Measurements from ENCODE around the gene NME7. TPM values are rescaled to one million over a fixed set of nuclear protein-coding genes. Genes with fewer than 3 reads are reported as not detected.
"Not testable (repeated sequence)": the region's sequence is repeated elsewhere in the genome, so short reads cannot be mapped to it uniquely, and the experiment has no call there.

The NME7 gene, protein sequence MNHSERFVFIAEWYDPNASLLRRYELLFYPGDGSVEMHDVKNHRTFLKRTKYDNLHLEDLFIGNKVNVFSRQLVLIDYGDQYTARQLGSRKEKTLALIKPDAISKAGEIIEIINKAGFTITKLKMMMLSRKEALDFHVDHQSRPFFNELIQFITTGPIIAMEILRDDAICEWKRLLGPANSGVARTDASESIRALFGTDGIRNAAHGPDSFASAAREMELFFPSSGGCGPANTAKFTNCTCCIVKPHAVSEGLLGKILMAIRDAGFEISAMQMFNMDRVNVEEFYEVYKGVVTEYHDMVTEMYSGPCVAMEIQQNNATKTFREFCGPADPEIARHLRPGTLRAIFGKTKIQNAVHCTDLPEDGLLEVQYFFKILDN
- 31.2 TPM for polyA plus RNA-seq (2013, experiment 1 of 2; ENCODE audit: insufficient read length)
- polyA plus RNA-seq (2013, experiment 2 of 2; ENCODE audit: insufficient read length): 32.9 TPM

DNA sequence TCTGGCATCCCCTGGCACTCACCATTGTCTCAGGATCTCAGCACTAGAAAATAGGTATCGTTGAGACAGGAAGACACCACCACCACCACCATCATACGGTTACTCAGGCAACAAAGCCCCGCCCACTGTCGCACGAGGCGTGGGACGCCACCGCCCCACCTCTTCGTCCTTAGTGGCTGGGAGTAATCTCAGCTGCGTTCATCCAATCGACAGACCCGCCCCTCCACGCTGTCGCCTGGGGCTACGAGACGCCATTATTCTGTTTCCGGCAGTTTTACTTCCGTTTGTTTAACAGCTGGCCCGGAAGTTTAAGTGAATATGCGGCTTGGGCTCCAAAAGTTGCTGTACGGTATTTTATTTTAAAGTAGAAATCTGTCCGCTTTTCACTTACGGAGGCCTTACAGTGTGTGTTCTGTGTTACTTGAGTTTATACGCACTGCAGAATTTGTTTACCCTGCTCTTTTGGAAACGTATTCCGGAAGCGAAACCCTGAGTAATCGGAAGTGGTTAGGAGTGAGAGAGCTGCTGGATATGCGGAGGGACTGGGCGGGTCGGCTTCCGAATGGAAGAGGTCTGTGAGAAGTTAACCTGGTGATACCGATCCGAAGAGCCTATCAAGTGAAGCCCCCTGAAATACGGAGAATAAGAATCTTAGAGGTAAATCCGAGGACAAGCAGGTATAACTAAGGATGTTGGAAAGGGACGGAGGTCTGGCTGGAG is at the start of gene NME7, which contains the start of gene BLZF1:
Gene NME7 (minus strand): TSS at position 112 of the 720 bp plus-strand sequence. CDS start 87 bp downstream, at position 25.
Gene BLZF1 (plus strand): TSS at position 510 of the 720 bp plus-strand sequence. CDS start 1,328 bp downstream, outside the sequence.
- peak; percentile 97 for DNase-seq

DNA sequence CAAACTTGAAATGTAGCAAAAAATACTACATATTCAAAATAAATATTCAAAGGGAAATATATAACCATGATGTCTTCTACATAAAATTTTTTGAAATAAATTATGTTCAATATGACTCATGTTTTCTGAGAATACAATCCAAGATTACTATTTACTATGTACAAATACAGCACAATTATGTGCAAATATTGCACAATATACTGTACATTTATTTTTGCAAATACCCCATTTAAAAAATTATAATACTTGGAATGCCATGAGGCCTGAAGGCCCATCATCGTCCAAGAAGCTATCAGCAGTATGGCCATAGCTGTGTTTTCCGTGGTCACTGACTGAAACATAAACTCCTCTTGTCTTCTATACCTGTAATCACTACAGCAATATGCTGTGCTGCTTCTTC is 47.4 kb upstream of the NME7 start:
- no peak for DNase-seq

DNA sequence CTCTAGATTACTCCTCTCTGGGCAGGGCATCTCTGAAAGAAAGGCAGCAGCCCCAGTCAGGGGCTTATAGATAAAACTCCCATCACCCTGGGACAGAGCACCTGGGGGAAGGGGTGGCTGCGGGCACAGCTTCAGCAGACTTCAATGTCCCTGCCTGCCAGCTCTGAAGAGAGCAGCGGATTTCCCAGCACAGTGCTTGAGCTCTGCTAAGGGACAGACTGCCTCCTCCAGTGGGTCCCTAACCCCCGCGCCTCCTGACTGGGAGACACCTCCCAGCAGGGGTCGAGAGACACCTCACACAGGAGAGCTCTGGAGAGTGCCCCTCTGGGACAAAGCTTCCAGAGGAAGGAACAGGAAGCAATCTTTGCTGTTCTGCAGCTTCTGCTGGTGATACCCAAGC is 40.7 kb upstream of the NME7 start:
- not testable (repeated sequence) for DNase-seq

DNA sequence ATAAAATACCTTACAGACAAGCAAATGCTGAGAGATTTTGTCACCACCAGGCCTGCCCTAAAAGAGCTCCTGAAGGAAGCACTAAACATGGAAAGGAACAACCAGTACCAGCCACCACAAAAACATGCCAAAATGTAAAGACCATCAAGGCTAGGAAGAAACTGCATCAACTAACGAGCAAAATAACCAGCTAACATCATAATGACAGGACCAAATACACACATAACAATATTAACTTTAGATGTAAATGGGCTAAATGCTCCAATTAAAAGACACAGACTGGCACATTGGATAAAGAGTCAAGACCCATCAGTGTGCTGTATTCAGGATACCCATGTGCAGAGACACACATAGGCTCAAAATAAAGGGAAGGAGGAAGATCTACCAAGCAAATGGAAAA is 35.0 kb upstream of the NME7 start:
- DNase-seq: not testable (repeated sequence)

DNA sequence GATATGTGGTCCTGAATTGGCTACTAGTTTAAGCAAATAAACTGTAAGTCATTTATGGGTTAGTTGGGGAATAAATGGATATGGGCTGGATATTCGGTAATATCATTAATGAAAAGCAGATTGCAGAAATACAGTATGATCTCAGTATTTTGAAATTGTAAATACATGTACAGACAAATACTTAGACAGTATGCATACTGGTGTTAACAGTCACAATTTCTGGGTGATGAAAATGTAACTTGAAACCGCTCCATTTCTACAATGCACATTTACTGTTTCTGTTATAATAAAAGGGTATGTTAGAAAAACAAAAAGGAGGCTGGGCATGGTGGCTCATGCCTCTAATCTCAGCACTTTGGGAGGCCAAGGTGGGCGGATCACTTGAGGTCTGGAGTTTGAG is 28.4 kb upstream of the NME7 start:
- DNase-seq: peak; percentile 11

DNA sequence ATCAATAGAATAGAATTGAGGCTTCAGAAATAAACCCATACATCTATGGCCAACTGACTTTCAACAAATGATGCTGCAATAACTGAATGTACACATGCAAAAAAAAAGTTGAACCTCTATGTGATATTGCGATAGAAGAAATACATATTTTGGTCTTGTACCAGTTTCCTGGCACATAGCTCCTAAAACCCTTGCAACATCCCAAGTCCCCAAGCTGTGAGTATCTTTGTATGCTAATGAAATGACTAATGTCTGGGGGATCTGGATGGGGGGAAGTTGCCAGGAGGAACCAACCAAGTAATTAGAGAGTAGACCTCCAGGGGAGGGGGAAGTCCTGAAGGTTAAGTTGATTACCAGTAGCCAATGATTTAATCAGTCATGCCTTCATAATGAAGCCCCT is 24.8 kb upstream of the NME7 start:
- peak; percentile 11 for DNase-seq

DNA sequence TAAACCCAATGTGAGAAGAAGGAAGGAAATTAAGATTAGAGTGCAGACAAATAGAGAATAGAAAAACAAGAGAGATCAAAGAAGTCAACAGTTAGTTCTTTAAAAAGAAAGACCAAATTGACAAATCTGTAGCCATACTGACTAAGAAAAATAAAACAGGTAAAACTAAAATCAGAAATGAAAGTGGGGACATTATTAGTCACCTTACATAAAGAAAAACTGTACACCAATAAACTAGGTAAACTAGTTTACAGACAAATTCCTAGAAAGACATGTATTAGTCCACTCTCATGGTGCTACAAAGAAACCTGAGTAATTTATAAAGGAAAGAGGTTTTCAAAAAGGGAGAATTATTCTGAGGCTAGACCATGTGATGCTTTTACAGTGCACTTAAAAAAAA is 22.7 kb upstream of the NME7 start:
- DNase-seq: no peak

DNA sequence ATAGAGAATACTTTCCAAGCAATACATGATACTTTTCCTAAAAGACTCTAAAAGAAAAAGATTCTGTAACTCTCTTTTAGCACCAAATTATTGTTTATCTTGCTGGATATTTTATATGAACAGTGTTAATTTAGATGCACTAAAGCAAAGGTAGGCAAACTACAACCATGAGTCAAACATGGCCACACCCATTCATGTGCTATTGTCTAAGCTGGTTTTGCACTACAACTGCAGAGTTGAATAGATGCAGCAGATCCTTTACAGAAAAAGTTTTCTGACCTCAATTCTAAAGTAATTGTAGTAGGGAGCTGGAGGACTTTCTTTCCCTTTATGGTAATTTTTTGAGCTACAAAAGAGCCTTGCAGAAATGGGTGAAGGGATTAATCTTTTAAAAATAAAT is 19.8 kb upstream of the NME7 start:
- no peak for DNase-seq

DNA sequence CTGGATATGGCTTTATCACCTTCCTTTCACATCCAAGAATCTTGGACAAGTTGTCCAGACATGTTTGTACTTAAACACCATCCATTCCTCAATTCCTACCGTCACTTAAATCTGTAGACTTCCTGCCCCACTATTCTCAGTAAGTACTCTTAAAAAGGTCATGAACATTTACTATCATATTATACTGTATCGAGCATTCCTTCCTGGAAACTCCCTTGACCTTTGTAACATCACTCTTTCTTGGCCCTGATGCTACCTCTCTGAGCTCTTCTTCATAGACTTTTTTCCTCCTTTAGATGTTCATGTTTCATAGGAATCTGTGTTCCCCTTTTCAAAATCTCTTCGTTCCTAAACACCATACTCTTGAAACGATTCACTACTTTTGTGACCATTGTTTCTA is 15.9 kb upstream of the NME7 start:
- no peak for DNase-seq

DNA sequence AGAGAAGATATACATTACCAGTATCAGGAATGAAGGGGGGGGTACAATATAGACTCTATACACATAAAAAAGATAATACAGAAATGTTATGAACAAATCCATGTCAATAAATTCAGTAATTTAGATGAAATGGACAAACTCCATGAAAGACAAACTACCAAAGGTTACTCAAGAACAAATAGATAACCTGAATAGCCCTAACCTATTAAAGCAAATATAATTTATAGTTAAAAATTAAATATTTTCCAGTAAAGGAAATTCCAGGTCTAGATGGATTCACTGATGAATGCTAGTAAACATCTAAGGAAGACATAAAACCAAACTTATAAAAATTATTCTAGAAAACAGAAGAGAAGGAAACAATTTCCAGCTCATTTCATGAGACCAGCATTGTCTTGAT is 13.6 kb upstream of the NME7 start:
- no peak for DNase-seq

DNA sequence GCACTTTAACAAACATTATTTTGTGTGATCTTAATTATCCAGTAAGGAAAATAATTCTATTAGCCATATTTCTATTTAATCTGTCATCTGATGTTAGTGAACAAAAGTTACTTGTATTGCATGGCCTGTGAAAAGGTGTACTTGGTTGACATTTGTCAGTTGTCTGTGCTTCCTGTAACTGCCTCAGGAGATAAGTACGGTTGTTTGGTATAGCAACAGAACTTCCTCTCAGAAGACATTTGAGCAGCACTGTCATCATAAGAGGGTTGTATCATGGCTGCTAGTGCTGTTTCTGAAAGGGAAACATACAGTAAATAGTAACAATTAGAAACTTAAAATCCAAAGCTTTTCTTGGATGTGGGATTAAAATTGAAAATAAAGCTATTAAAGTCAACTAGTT is 3.8 kb upstream of the NME7 start:
- no peak for DNase-seq

DNA sequence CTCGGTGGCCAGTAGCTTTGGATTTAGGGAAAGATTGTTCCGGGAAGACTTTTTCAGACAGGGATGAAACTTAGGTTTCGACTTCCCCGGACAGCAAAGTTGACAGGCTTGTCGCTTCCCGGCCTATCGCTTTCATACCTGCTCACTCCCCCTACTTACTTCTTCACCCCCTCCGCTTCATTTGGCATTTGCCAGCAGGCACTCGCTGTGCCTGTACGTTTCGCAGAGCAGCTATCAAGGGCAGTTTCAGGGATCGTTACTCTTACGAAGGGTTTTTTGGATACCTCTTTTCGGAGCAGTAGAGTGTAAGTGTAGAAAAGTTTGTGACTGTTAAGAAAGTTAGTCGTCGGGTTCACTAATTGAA is 791 bp upstream of the NME7 start:
- no peak for DNase-seq

DNA sequence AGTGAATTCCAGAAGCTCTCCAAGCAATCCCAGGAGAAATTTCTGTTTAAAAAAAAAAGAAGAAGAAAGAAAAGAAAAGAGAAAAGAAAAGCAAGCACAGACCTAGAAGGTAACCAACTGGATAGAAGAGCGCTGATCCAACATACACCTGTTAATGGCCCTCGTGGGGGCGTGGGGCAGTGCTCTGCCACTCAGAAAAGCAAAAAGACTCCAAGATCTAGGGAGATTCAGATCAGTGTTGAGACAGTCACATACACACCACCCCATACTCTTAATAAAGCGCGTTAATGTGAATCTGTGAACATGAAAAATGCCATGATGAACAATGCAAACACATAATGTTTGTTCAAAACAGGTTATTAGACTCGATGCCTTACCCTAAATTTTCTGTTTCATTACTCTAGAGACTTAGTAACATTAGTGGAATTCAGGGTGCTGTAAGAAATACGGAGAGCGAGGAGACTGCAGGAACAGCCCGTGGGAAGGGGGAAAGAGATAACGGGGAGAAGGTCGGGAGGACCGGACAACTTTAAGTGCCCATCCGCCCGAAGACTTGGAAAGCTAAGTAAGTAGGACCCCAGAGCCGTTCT is 406 bp downstream of the NME7 start:
- no peak for DNase-seq

DNA sequence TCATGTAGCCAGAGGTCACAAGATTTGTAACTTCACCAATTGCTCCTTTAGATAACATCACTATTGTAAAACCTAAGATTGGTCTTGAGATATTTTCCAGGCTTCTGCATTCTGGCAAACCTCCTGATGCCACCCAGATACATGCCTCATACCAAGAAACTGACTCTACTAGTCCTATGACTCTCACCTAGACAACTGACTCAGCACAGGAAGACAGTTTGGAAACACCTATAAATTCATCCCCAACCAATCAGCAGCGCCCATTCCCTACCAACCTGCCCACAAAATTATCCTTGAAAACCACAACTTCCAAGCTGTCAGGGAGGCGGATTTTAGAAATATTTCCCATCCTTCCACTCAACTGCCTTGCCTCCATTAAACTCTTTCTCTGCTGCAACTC is 2.6 kb downstream of the NME7 start:
- no peak for DNase-seq

DNA sequence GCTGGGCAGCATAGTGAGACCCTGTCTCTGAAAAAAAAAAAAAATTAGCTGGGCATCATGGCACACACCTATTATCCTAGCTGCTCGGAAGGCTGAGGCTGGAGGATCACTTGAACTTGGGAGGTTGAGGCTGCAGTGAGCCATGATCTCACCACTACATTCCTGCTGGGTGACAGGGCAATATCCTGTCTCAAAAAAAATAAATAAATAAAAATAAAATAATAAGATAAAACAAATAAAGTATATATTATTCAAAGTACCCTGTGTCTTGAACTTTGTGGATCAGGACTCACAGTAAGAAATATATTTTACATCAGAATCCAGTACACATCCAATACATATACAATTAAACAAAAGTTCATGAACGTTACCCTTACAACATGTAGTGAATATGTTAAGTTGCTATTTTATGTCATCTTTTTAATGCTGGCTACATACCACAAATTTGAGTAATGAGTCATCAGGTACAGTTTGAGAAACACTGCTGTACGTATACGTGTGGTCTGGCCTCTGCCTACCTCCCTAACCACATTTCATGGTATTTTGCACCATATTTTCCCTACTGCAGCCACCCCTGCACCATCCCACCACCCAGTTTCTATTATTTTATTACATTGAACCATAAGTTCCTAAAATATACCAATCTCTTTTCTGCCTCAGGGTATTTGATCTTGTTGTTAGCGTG is 4.4 kb downstream of the NME7 start:
- peak; percentile 86 for DNase-seq

DNA sequence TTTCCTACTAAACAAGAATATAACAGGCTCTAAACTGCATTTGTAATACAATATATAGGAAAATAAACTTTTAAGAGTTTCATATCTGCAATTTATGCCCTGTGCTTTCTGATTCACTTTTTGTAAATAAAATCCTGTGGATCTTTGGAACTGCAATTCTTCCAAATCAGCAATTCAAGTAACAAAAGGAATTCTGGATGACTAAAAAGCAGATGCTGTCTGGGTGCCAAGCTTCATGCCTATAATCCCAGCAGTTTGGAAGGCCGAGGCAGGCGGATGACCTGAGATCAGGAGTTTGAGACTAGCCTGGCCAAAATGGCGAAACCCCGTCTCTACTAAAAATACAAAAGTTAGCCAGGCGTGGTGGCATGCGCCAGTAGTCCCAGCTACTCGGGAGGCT is 6.3 kb downstream of the NME7 start:
- DNase-seq: peak; percentile 17

DNA sequence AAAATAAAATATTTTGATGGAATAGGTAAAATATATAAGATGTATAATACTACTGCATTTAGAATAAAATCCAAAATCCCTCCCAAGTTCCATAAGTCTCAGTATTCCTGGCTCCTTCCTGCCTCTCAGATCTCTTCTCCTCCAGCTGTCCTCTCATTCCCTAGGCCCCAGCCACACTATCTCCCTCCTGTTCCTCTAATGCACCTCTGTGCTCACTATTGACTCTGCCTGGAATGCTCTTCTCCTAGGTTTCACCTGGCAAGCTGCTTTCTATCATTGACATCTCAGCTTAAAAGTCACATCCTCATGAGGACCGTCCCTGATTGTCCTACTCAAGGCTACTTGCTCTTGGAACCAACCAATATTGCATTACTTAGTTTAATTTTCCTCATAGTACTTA is 7.2 kb downstream of the NME7 start:
- DNase-seq: no peak

DNA sequence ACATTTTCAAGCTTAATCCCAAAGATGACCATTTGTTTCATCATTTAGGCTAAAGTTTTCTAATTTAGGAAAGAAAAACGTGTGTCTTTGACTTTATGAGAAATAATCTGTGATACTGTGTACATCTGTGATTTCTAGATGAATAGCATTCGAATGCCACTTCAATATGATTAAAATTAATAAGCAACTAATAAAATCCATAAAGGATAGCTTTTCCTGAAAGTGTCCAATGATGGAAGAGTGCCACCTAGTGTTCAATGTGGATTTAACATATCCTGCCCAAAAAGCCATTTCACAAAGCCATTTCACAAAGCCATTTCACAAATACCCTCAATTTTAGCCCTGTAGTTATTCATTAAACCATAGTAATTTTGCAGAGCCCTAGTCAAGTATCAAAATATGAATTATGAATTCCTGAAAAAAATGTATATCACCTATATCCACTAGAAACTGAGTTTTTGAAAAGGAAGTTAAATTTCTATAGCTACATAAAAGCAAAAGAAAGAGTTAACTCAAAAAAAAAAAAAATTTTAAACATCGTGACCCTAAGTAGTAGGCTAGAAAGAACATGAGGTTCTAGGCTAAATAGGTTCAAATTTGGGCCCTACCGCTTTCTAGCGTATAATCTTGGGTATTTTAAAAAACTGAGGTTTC is 19.1 kb downstream of the NME7 start:
- DNase-seq: peak; percentile 60

DNA sequence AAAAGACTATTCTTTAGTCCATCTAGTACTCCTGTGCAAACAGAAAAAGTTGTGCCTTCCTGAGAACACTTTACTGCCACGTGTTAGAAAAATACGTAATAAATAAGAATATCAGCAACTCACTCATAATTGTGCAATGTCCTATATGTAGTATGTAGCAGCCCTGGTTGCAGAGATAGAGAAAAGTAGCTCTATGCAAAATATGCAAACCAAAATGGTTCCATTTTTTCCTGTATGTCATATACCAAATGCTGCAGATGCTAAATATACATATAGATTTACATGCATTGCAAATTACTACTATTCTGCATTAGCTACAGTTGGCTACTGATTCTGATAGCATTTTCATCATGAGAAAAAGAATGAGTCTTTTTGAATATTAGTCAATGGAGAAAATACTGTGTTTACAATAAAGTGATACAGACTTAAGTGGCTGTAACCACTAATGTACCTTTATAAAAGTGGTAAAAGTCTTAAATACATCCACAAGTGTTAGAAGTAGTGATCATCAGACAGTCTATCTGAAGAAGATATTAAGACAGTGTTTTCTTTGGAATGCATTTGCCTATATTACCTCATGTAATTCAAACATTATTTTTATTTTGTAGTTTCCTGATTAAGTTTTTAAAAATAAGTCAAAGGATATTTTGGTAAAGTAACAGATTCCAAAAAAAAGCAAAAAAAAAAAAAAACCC is 19.8 kb downstream of the NME7 start:
- DNase-seq: no peak

DNA sequence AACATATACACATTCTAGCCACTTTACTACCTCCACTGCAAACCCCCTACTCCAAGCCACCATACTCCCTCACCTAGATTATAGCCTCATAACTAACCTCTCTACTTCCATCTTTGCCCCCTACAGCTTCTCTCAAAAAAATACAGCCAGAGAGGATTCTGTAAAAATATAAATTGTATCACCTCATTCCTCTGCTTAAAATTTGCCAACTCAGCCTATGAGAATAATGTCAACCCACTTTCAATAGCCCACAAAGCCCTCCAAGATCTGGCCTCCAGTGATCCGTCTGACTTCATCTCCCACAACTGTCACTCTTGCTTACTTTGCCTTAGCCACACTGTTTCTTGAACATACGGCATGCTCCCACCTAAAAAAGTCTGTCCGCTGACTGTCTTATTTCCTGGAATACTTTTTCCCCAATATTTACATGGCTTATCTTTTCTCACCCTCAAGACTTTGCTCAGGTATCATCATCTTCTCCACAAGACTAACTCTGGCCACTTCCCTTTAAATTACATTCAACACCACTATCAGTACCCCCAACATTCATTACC is 21.5 kb downstream of the NME7 start:
- DNase-seq: no peak

DNA sequence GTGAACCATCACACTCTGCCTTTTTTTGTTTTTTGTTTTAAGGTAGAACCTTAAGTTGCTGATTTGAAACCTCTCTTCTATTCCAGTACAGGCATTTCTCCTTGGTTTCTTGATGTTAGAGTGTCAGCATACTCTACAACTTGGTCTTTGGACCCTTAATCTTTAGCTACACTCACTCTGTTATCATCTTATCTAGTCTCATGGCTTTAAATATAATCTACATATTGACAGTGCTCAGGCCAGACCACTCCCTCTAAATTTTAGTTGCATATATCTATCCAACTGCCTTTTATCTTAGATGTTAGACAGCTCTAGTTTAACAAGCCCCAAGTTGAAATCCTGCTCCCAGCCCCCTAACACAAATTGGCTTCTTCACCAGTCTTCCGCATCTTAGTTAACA is 22.1 kb downstream of the NME7 start:
- DNase-seq: no peak

Measured in fibroblast of skin of scalp (primary cell).